ENCODE data around the gene MIA. TPM values are rescaled to one million over a fixed set of nuclear protein-coding genes. Genes with fewer than 3 reads are reported as not detected.

The MIA gene
- total RNA-seq, 2 donors from 2014 or later, result 1.0 to 3.6 TPM

- DNase-seq, result no peak
- no peaks in the 10 kb centered on the region for H3K36me3 ChIP-seq
- intact Hi-C loops (cut with DNase I), result no loop called here
- peak overlapping the region; percentile 44 to 85 for H3K9ac ChIP-seq (ENCODE audit: low read depth in 2 of 2, low read length in 2 of 2)
- no peaks in the 10 kb centered on the region for H3K27me3 ChIP-seq
- peak overlapping the region; percentile 82 for H3K27ac ChIP-seq
- peaks cover 57% of the 10 kb centered on the region for H3K4me1 ChIP-seq
- H3K9me3 ChIP-seq, result no peaks in the 10 kb centered on the region
- no peak for TF ChIP-seq CTCF (IDR thresholded peaks at IDR 0.05)
- H3K4me3 ChIP-seq, result no peak overlapping the region
These were observed 26.3 kb downstream of the MIA start for GRCh38 chr19:40801426-40802299.

- Histone ChIP-seq H3K27me3 (no peaks in the 10 kb centered on the region), H3K9me3 (no peaks in the 10 kb centered on the region), H3K4me3 (peak overlapping the region; percentile 5), H3K9ac (ENCODE audit: low read depth in 2 of 2, low read length in 2 of 2) (peak overlapping the region; percentile 44 to 75), H3K36me3 (no peaks in the 10 kb centered on the region), H3K4me1 (peaks cover 57% of the 10 kb centered on the region), H3K27ac (peak overlapping the region; percentile 82)
- intact Hi-C loops (cut with DNase I), result no loop called here
- peak; percentile 83 for DNase-seq
- TF ChIP-seq CTCF (IDR thresholded peaks at IDR 0.05), result no peak
These were observed 27.2 kb downstream of the MIA start for GRCh38 chr19:40802300-40803169.

GRCh38 chr19:40803170-40803856, 28.0 kb downstream of the MIA start:
- TF ChIP-seq CTCF (IDR thresholded peaks at IDR 0.05), result no peak
- H3K36me3 ChIP-seq, result peaks cover 3% of the 10 kb centered on the region
- H3K27me3 ChIP-seq, result no peaks in the 10 kb centered on the region
- no peak overlapping the region for H3K4me3 ChIP-seq
- H3K27ac ChIP-seq, result peak overlapping the region; percentile 82
- intact Hi-C loops (cut with DNase I), result no loop called here
- no peaks in the 10 kb centered on the region for H3K9me3 ChIP-seq
- no peak for DNase-seq
- peak overlapping the region; percentile 64 to 75 for H3K9ac ChIP-seq (ENCODE audit: low read depth in 2 of 2, low read length in 2 of 2)
- peaks cover 57% of the 10 kb centered on the region for H3K4me1 ChIP-seq

- Histone ChIP-seq H3K27me3 (no peaks in the 10 kb centered on the region), H3K4me3 (peak overlapping the region; percentile 2), H3K9me3 (no peaks in the 10 kb centered on the region), H3K27ac (peak overlapping the region; percentile 82), H3K4me1 (peaks cover 57% of the 10 kb centered on the region), H3K9ac (ENCODE audit: low read depth in 2 of 2, low read length in 2 of 2) (peak overlapping the region; percentile 64 to 75), H3K36me3 (peaks cover 6% of the 10 kb centered on the region)
- TF ChIP-seq CTCF (IDR thresholded peaks at IDR 0.05), result no peak
- peak; percentile 86 for DNase-seq
- intact Hi-C loops (cut with DNase I), result no loop called here
These were observed 28.8 kb downstream of the MIA start for GRCh38 chr19:40803857-40804782.
